ENCODE data around the gene S100A5.
A peak's percentile ranks its signal among the peaks of the same experiment; 100 is the strongest.
"Not testable (repeated sequence)": the region's sequence is repeated elsewhere in the genome, so short reads cannot be mapped to it uniquely, and the experiment has no call there.

Gene S100A5

GRCh38 chr1:153533689-153534201 is 7.0 kb downstream of the S100A5 start:
- no peak for DNase-seq (ENCODE audit: low spot score)

GRCh38 chr1:153532769-153533599 is 7.8 kb downstream of the S100A5 start:
- DNase-seq (ENCODE audit: low spot score) = peak; percentile 73

GRCh38 chr1:153532181-153532580 is 8.6 kb downstream of the S100A5 start:
- DNase-seq (ENCODE audit: low spot score) = no peak

DNA sequence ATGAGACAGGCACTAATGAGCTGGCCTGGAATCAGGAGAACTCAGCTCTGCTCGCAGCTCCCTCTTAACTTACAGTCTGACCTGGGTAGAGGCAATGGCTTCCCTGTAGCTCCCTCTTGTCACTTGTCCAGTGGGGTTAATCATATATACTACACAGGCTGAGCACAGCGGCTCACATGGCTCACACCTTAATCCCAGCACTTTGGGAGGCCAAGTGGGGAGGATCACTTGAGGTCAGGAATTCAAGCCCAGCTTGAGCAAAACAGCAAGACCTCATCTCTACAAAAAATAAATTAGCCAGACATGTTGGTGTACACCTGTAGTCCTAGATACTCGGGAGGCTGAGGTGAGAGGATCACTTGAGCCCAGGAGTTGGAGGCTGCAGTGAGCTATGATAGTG is 9.1 kb downstream of the S100A5 start:
- DNase-seq (ENCODE audit: low spot score) = no peak

GRCh38 chr1:153527683-153528040 is 13.1 kb downstream of the S100A5 start:
- no peak for DNase-seq (ENCODE audit: low spot score)

GRCh38 chr1:153527023-153527682 is 13.6 kb downstream of the S100A5 start:
- DNase-seq (ENCODE audit: low spot score) = no peak

- no peak for DNase-seq (ENCODE audit: low spot score)
Observed at GRCh38 chr1:153526132-153526543, 14.6 kb downstream of the S100A5 start.

DNA sequence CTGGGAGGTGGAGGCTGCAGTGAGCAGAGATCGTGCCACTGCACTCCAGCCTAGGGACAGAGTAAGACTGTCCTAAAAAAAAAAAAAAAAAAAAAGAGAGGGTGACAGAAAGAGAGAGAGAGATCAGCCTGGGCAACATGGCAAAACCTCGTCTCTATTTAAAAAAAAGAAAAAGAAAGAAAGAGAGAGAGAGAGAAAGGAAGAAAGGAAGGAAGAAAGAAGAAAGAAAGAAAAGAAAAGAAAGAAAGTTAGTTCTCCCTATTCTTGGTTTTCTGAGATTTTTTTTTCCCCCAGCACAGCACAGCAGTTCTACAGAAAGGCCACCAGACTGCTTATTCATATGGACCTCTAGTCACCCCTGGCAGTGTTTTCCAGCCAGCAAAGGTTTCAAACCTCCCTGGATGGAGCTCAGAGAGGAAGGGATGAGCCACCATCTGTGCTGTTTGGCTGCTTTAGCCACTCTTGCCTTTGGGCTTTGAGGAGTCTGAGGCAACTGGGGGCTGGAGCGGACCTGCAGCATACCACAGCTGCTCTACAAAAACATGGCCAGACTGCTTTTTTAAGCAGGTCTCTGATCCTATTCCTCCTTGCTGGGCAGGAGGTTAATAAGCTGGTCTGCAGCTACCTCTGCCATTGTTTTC is 15.5 kb downstream of the S100A5 start:
- DNase-seq (ENCODE audit: low spot score) = no peak

DNA sequence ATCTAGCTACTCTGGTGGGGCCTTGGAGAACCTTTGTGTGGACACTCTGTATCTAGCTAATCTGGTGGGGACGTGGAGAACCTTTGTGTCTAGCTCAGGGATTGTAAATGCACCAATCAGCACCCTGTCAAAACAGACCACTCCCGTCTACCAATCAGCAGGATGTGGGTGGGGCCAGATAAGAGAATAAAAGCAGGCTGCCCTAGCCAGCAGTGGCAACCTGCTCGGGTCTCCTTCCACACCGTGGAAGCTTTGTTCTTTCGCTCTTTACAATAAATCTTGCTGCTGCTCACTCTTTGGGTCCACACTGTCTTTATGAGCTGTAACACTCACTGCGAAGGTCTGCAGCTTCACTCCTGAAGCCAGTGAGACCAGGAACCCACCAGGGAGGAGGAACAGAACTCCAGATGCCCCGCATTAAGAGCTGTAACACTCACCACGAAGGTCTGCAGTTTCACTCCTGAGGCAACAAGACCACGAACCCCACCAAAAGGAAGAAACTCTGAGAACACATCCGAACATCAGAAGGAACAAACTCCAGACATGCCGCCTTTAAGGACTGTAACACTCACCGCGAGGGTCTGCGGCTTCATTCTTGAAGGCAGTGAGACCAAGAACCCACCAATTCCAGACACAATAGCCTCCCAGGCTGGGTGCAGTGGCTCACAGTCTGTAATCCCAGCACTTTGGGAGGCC is 18.2 kb downstream of the S100A5 start:
- DNase-seq (ENCODE audit: low spot score) = not testable (repeated sequence)

DNA sequence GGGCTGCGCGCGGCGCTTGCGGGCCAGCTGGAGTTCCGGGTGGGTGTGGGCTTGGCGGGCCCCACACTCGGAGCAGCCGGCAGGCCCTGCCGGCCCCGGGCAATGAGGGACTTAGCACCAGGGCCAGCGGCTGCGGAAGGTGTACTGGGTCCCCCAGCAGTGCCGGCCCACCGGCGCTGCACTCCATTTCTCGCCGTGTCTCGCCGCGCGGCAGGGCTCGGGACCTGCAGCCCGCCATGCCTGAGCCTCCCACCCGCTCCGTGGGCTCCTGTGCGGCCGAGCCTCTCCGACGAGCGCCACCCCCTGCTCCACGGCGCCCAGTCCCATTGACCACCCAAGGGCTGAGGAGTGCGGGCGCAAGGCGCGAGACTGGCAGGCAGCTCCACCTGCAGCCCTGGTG is 18.9 kb downstream of the S100A5 start:
- DNase-seq (ENCODE audit: low spot score) = not testable (repeated sequence)

DNA sequence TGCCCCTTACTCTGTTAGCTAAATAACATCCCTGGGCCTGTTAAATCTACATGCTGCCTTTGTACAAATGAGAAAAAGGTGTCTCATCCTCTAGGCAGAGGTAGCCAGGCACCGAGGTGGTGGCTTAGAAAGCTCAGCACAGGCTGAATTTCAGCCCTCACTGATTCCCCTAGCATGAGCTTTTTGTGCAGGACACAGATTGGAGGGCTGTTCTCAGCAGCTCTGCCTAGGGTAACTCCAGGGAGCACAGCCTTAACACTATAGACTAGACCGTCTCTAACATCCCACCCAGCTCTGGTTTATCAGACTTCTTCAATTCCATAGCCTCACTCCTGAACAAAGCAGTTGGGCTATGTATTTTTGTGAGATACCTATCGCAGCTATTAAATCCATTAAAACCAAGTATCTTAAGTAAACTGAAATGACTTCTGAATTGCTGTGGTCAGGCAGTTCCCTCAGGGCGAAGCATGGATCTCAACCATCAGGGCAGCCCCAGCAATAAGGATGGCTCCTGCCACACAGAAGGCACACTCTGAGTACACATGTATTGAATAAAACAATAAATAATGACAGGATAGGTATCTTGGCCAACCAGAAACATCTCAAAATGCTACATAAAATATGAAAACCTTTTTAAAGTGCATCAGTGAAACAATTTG is 19.8 kb downstream of the S100A5 start:
- no peak for DNase-seq (ENCODE audit: low spot score)

DNA sequence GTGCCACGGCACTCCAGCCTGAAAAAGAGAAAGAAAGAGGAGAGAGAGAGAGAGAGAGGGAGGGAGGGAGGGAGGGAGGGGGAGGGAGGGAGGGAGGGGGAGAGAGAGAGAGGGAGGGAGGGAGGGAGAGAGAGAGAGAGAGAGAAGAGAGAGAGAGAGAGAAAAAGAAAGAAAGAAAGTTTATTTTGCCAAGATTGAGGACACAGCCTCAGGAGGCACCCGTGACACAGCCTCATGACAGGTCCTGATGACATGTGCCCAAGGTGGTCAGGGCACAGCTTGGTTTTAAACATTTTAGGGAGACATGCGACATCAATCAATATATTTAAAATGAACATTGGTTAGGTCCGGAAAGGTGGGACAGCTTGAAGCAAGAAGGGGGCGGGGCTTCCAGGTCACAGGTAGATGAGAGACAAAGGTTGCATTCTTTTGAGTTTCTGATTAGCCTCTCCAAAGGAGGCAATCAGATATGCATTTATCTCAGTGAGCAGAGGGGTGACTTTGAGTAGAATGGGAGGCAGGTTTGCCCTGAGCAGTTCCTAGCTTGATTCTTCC is 20.5 kb downstream of the S100A5 start:
- not testable (repeated sequence) for DNase-seq (ENCODE audit: low spot score)

DNA sequence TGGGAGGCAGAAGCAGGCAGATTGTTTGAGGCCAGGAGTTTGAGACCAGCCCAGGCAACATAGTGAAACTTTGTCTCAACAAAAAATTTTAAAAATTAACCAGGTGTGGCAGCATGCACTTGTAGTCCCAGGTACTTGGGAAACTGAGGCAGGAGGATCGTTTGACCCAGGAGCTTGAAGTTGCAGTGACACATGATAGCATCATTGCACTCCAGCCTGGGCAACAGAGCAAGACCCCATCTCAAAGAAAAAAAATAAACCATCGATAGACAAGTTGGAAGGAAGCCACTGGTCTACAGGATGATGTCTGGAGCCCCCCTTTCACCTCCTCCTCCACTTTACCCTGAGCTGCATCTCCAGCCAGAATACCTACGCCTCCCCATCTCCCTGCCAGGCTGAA is 21.5 kb downstream of the S100A5 start:
- DNase-seq (ENCODE audit: low spot score) = no peak

DNA sequence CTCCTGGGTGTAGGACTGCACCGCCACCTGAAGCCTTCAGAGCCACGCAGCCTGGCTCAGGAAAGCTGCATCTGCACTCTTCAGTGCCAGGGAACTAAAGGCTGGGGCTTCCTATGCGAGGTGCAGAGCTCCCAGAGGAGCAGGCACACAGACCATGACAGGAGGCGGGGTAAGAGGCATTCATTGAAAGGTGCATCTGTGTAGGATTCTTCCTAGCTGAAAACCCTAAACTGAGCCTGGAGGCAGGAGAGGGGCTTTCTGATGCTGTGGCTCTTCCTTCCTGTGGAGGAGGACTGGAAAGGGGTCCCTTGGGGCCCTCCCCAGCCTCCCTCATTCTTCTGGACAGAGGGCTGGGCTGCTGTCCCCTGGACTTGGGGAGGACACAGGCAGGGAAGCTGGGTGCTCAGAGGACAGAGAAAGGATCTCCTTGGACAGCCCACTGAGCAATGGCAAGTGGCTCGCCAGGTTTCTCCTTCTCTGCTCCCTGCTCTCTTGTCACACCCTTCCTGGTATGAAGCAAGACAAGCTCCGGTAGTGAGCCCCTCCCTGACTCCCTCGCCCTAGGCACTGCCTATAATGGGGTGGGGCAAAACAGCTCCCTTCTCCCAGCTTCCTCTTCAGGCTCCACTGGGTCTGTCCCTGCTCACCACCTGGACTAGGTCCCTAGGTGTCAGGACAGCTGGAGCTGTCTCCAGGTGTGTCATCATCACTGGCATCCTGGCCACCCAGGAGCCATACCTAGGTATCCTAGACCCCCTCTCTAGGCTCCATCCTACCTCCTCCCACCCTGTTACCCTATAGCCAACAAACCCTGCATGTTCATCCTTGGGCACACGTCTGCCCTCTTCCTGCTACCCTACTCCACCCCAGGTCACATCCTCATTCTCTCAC is 25.0 kb downstream of the S100A5 start:
- no peak for DNase-seq (ENCODE audit: low spot score)

DNA sequence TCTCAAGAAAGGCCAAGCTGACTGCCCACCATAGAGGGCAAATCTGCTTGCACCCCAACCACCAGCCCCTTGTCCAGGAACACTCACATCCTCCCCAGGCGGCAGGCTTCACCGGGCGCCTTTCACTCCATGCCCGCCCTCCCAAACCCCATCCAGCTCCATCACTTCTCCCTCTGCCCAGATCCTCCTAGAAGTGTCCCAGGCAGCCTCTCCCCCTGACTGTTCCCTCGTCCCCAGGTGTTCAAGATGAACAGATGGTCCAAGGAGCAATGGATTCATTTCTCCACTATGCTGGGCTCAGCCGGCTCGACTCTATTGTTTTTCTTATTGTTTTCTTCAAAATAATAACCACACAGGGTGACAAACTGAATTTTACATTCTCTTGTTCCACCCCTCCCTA is 27.1 kb downstream of the S100A5 start:
- no peak for DNase-seq (ENCODE audit: low spot score)

GRCh38 chr1:153513023-153513422 is 27.7 kb downstream of the S100A5 start:
- no peak for DNase-seq (ENCODE audit: low spot score)

DNA sequence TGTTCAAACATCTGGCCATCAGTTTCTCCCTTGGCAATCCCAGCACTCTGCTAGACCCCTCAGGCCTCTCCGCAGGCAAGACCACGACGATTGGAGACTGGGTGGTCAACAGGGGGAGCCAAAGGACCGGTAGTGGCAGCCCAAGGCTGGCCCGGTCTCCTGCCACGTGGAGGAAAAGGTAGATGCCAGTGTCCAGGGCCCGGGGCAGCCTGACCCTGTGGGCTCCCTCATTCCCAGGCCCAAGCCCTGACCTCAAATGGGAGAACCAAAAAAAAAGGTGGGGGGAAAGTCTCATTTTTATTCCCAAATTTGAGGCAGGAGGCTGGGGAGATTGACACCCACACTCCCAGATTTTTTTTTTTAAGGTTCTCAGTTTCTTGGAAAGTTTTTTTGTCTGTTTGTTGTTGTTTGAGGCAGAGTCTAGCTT is 29.7 kb downstream of the S100A5 start:
- peak; percentile 68 for DNase-seq (ENCODE audit: low spot score)

DNA sequence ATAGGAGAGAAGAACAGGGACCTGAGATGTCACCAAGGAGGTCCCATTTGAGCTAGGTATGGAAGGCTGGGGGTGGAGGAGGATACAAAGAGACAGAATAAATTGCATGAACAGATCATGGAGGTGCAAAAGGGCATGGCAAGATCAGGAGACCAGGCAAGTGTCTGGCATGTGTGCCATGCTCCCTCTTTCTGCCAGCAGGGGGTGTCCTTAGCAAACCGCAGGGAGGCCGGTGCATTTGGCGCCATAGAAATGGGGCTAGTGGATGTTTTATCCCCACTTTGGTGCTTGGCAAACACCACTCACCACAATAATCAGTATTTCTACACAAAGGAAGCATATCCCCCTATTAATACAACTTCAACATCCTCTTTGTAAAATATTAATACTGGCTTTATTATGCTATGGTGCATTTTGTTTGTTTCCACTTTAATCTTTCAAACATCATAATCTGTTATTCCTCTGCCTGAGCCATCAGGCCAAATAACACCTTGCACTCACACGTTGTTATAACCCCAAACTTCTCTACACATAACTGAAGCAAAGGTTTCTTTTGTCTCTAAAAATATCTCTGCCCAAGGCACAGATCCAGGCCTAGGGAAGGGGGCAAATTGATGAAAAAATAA is 30.9 kb downstream of the S100A5 start:
- peak; percentile 64 for DNase-seq (ENCODE audit: low spot score)

DNA sequence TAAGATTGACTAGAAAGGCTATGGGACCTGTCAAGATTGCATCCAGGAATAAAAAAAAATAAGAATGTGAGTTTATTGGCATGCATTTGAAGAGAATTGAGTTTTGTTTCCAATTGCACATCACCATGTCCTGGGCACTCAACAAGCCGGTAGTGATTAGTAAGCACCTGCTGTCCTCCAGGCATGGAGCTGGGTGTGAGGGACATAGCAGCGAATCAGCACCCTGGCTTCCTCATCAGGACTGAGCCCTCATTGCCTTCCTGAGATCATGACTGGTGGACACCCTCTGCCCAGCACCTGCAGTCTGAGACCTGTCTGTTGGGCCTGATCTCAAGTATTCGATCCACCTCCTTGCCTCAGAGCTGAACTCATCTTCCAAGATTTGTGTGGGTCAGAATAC is 31.7 kb downstream of the S100A5 start:
- DNase-seq (ENCODE audit: low spot score) = no peak
